ENCODE results near the gene TAGLN.

Gene TAGLN

DNA sequence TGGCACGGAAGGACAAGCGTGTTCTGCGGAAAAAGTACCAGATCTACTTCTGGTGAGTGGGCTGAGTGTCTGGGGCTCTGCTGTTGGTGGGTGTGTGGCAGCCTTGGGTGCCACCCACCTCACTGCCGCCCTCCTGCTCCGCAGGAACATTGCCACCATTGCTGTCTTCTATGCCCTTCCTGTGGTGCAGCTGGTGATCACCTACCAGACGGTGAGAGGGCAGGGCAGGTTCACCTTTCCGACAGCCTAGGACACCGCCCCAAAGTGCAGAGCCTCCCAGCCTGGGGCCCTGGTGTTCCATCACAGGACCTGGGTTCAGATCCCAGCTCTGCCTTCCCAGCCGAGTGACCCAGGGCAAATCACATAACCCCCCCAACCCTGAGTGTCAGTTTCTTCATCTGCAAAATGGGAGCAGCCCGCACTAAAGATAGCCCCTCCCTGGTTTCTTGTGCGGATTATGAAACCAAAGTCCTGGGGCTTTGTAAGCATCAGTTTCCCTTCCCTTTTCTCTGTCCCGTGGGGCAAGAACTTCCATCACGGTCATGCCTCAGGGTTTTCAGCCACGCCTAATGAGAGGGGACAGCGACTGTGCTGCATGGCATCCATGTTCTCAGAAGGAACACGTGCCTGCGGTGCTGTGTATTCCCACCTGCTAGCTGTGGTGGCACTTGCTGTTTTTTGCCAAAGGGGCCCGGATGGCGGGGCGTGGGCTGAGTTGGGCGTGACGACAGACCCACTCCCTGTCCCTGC, 9.8 kb upstream of the TAGLN start:
- Histone ChIP-seq H3K23ac (ENCODE audit: low read depth, low read length, poor library complexity) (no peak overlapping the region), H3K9ac (ENCODE audit: low read depth, low read length, poor library complexity) (peak overlapping the region; percentile 53), H4K91ac (ENCODE audit: low read depth, low read length, poor library complexity) (no peak overlapping the region), H3K18ac (ENCODE audit: low read length) (no peak overlapping the region), H3K27ac (replicated peaks; ENCODE audit: low read length) (no peak overlapping the region), H2BK12ac (ENCODE audit: low read length) (no peak overlapping the region), H2AK5ac (ENCODE audit: low read depth, low read length) (no peak overlapping the region), H3K9me3 (replicated peaks in 1 of 2; ENCODE audit: control insufficient read depth in 2 of 2, insufficient read depth in 1 of 2, low read depth in 1 of 2, low read length in 2 of 2) (no peaks in the 10 kb centered on the region), H3K27me3 (ENCODE audit: control insufficient read depth in 3 of 3, insufficient read depth in 3 of 3, low read depth in 1 of 3, low read length in 3 of 3) (no peaks in the 10 kb centered on the region), H3K14ac (ENCODE audit: low read length) (no peak overlapping the region), H2AFZ (ENCODE audit: low read length) (no peak overlapping the region), H3K79me1 (ENCODE audit: low read depth, low read length) (no peaks in the 10 kb centered on the region), H2BK15ac (ENCODE audit: low read length) (no peak overlapping the region), H3K4me3 (ENCODE audit: low read length in 2 of 2) (no peak overlapping the region), H2BK5ac (ENCODE audit: low read length) (no peak overlapping the region), H3K36me3 (replicated peaks in 1 of 2; ENCODE audit: control insufficient read depth in 2 of 2, insufficient read depth in 2 of 2, low read length in 2 of 2) (peaks cover 17 to 50% of the 10 kb centered on the region in 2 donors), H3K4me2 (ENCODE audit: insufficient read depth, low read length, poor library complexity, severe bottlenecking) (no peak overlapping the region), H2BK120ac (ENCODE audit: low read depth, low read length) (no peak overlapping the region), H4K8ac (ENCODE audit: low read depth, low read length) (no peak overlapping the region), H3K4ac (ENCODE audit: low read length) (no peak overlapping the region), H3K4me1 (ENCODE audit: control insufficient read depth in 2 of 2, insufficient read depth in 1 of 2, low read depth in 1 of 2, low read length in 2 of 2) (no peaks in the 10 kb centered on the region)
- no CpG with 5 or more reads among the region's 22 CpGs for WGBS, 2 donors (ENCODE audit: extremely low coverage in 2 of 2, insufficient read length in 2 of 2, insufficient replicate concordance in 1 of 2)
- DNase-seq (ENCODE audit: low spot score) = no peak

DNA sequence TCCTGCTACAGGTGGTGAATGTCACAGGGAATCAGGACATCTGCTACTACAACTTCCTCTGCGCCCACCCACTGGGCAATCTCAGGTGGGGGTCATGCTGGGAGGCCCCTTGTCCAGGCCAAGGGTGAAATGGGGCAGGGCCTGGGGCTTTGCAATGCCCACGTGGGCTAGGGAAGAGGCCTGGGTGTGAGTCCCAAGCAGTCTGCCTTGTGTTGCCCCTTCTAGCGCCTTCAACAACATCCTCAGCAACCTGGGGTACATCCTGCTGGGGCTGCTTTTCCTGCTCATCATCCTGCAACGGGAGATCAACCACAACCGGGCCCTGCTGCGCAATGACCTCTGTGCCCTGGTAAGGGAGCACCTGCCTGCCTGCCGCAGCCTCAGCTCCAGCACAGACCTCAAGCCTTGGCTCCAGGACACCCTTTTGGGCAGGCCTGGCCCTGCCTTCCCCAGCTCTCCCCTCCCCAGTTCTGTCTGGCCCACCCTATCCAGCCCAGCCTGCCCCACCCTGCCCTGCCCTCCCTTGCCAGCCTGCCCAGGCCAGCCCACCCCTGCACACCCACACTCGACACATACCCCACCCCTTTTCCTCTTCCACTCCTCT, 9.1 kb upstream of the TAGLN start:
- H2AFZ ChIP-seq (ENCODE audit: low read length) = no peak overlapping the region
- no peak overlapping the region for H3K18ac ChIP-seq (ENCODE audit: low read length)
- H3K9me3 ChIP-seq (replicated peaks in 1 of 2; ENCODE audit: control insufficient read depth in 2 of 2, insufficient read depth in 1 of 2, low read depth in 1 of 2, low read length in 2 of 2) = no peaks in the 10 kb centered on the region
- H2BK120ac ChIP-seq (ENCODE audit: low read depth, low read length) = no peak overlapping the region
- no peak for DNase-seq (ENCODE audit: low spot score)
- H2BK12ac ChIP-seq (ENCODE audit: low read length) = no peak overlapping the region
- H3K4me2 ChIP-seq (ENCODE audit: insufficient read depth, low read length, poor library complexity, severe bottlenecking) = no peak overlapping the region
- H3K23ac ChIP-seq (ENCODE audit: low read depth, low read length, poor library complexity) = no peak overlapping the region
- no peak overlapping the region for H2BK5ac ChIP-seq (ENCODE audit: low read length)
- no peak overlapping the region for H3K4me3 ChIP-seq (ENCODE audit: low read length in 2 of 2)
- WGBS, 2 donors (ENCODE audit: extremely low coverage in 2 of 2, insufficient read length in 2 of 2, insufficient replicate concordance in 1 of 2) = no CpG with 5 or more reads among the region's 8 CpGs
- H3K4ac ChIP-seq (ENCODE audit: low read length) = no peak overlapping the region
- H3K27ac ChIP-seq (replicated peaks; ENCODE audit: low read length) = no peak overlapping the region
- H3K4me1 ChIP-seq (ENCODE audit: control insufficient read depth in 2 of 2, insufficient read depth in 1 of 2, low read depth in 1 of 2, low read length in 2 of 2) = no peaks in the 10 kb centered on the region
- peak overlapping the region; percentile 38 for H3K9ac ChIP-seq (ENCODE audit: low read depth, low read length, poor library complexity)
- no peak overlapping the region for H4K8ac ChIP-seq (ENCODE audit: low read depth, low read length)
- no peak overlapping the region for H2BK15ac ChIP-seq (ENCODE audit: low read length)
- H3K27me3 ChIP-seq (ENCODE audit: control insufficient read depth in 3 of 3, insufficient read depth in 3 of 3, low read depth in 1 of 3, low read length in 3 of 3) = no peaks in the 10 kb centered on the region
- no peak overlapping the region for H4K91ac ChIP-seq (ENCODE audit: low read depth, low read length, poor library complexity)
- no peak overlapping the region for H2AK5ac ChIP-seq (ENCODE audit: low read depth, low read length)
- H3K14ac ChIP-seq (ENCODE audit: low read length) = no peak overlapping the region
- peaks cover 17 to 50% of the 10 kb centered on the region in 2 donors for H3K36me3 ChIP-seq (replicated peaks in 1 of 2; ENCODE audit: control insufficient read depth in 2 of 2, insufficient read depth in 2 of 2, low read length in 2 of 2)
- no peaks in the 10 kb centered on the region for H3K79me1 ChIP-seq (ENCODE audit: low read depth, low read length)

DNA sequence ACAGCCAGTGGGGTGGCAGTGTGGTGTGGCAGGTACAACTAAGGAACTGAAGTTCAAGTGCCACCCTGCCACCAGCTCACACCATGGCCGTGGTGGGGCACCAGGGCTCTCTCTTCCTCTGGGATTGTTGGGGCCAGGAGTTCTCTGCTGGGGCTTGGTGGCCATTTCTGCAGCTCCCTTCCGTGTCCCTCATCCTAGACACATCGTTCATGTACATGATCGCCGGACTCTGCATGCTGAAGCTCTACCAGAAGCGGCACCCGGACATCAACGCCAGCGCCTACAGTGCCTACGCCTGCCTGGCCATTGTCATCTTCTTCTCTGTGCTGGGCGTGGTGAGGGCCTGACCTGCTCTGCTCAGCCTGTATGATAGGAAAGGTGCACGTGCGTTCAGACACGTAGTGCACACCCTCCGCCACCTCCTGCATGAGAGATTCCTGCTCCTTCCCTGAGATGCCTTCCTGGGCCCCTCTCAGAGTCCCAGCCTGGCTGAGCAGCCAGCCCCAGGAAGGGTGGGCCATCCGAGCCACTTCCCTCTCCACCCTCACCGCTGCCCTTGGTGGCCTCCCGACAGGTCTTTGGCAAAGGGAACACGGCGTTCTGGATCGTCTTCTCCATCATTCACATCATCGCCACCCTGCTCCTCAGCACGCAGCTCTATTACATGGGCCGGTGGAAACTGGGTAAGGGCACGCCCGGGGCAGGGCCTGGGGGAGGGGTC, 7.3 kb upstream of the TAGLN start:
- H2BK15ac ChIP-seq (ENCODE audit: low read length) = no peak overlapping the region
- H2BK5ac ChIP-seq (ENCODE audit: low read length) = no peak overlapping the region
- H3K4ac ChIP-seq (ENCODE audit: low read length) = no peak overlapping the region
- no peak overlapping the region for H3K14ac ChIP-seq (ENCODE audit: low read length)
- no peaks in the 10 kb centered on the region for H3K4me1 ChIP-seq (ENCODE audit: control insufficient read depth in 2 of 2, insufficient read depth in 1 of 2, low read depth in 1 of 2, low read length in 2 of 2)
- no peak overlapping the region for H3K23ac ChIP-seq (ENCODE audit: low read depth, low read length, poor library complexity)
- no peak overlapping the region for H3K4me2 ChIP-seq (ENCODE audit: insufficient read depth, low read length, poor library complexity, severe bottlenecking)
- no peaks in the 10 kb centered on the region for H3K9me3 ChIP-seq (replicated peaks in 1 of 2; ENCODE audit: control insufficient read depth in 2 of 2, insufficient read depth in 1 of 2, low read depth in 1 of 2, low read length in 2 of 2)
- peak overlapping the region; percentile 46 for H3K18ac ChIP-seq (ENCODE audit: low read length)
- H3K79me1 ChIP-seq (ENCODE audit: low read depth, low read length) = no peaks in the 10 kb centered on the region
- no peak overlapping the region for H2AFZ ChIP-seq (ENCODE audit: low read length)
- no peak overlapping the region for H2BK12ac ChIP-seq (ENCODE audit: low read length)
- no peak overlapping the region for H4K8ac ChIP-seq (ENCODE audit: low read depth, low read length)
- no CpG with 5 or more reads among the region's 26 CpGs for WGBS, 2 donors (ENCODE audit: extremely low coverage in 2 of 2, insufficient read length in 2 of 2, insufficient replicate concordance in 1 of 2)
- H3K27ac ChIP-seq (replicated peaks; ENCODE audit: low read length) = no peak overlapping the region
- H4K91ac ChIP-seq (ENCODE audit: low read depth, low read length, poor library complexity) = no peak overlapping the region
- H3K4me3 ChIP-seq (ENCODE audit: low read length in 2 of 2) = peak overlapping the region in 1 of 2 donors; percentile 49
- H3K9ac ChIP-seq (ENCODE audit: low read depth, low read length, poor library complexity) = peak overlapping the region; percentile 54
- no peak overlapping the region for H2BK120ac ChIP-seq (ENCODE audit: low read depth, low read length)
- peaks cover 18 to 46% of the 10 kb centered on the region in 2 donors for H3K36me3 ChIP-seq (replicated peaks in 1 of 2; ENCODE audit: control insufficient read depth in 2 of 2, insufficient read depth in 2 of 2, low read length in 2 of 2)
- H2AK5ac ChIP-seq (ENCODE audit: low read depth, low read length) = no peak overlapping the region
- no peaks in the 10 kb centered on the region for H3K27me3 ChIP-seq (ENCODE audit: control insufficient read depth in 3 of 3, insufficient read depth in 3 of 3, low read depth in 1 of 3, low read length in 3 of 3)
- DNase-seq (ENCODE audit: low spot score) = no peak

DNA sequence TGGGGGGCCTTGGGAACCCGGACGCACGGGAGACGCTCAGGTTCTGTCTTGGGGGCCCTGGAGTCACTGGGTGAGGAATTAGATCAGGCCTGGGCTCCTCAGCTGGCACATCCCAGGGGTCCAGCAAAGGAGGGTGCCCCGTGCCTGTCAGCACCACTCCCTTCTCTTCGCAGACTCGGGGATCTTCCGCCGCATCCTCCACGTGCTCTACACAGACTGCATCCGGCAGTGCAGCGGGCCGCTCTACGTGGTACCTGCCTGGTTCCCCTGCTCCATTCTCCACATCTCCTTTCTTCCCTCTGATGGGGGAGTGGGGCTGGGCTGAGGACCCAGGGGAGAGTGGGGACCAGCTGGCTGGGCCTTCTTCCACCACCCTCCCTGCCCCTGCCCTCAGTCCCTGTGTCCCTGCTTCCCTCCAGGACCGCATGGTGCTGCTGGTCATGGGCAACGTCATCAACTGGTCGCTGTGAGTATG, 6.7 kb upstream of the TAGLN start:
- Histone ChIP-seq H3K18ac (ENCODE audit: low read length) (no peak overlapping the region), H3K4me1 (ENCODE audit: control insufficient read depth in 2 of 2, insufficient read depth in 1 of 2, low read depth in 1 of 2, low read length in 2 of 2) (peaks cover 0 to under 1% of the 10 kb centered on the region in 2 donors)

More for the DNA sequence above, 6.7 kb upstream of the TAGLN start:
- Histone ChIP-seq H4K91ac (ENCODE audit: low read depth, low read length, poor library complexity) (no peak overlapping the region), H2BK12ac (ENCODE audit: low read length) (no peak overlapping the region), H3K4ac (ENCODE audit: low read length) (no peak overlapping the region), H3K23ac (ENCODE audit: low read depth, low read length, poor library complexity) (peak overlapping the region; percentile 78), H2BK15ac (ENCODE audit: low read length) (no peak overlapping the region), H3K79me1 (ENCODE audit: low read depth, low read length) (no peaks in the 10 kb centered on the region), H3K27me3 (ENCODE audit: control insufficient read depth in 3 of 3, insufficient read depth in 3 of 3, low read depth in 1 of 3, low read length in 3 of 3) (no peaks in the 10 kb centered on the region), H2AK5ac (ENCODE audit: low read depth, low read length) (no peak overlapping the region), H4K8ac (ENCODE audit: low read depth, low read length) (no peak overlapping the region), H2BK120ac (ENCODE audit: low read depth, low read length) (no peak overlapping the region), H3K4me2 (ENCODE audit: insufficient read depth, low read length, poor library complexity, severe bottlenecking) (no peak overlapping the region), H2AFZ (ENCODE audit: low read length) (no peak overlapping the region), H3K36me3 (replicated peaks in 1 of 2; ENCODE audit: control insufficient read depth in 2 of 2, insufficient read depth in 2 of 2, low read length in 2 of 2) (peaks cover 16 to 43% of the 10 kb centered on the region in 2 donors), H3K27ac (replicated peaks; ENCODE audit: low read length) (no peak overlapping the region), H2BK5ac (ENCODE audit: low read length) (no peak overlapping the region), H3K9ac (ENCODE audit: low read depth, low read length, poor library complexity) (no peak overlapping the region), H3K9me3 (replicated peaks in 1 of 2; ENCODE audit: control insufficient read depth in 2 of 2, insufficient read depth in 1 of 2, low read depth in 1 of 2, low read length in 2 of 2) (no peaks in the 10 kb centered on the region), H3K14ac (ENCODE audit: low read length) (no peak overlapping the region), H3K4me3 (ENCODE audit: low read length in 2 of 2) (no peak overlapping the region)
- DNase-seq (ENCODE audit: low spot score) = no peak
- no CpG with 5 or more reads among the region's 17 CpGs for WGBS, 2 donors (ENCODE audit: extremely low coverage in 2 of 2, insufficient read length in 2 of 2, insufficient replicate concordance in 1 of 2)

Measured in neuronal stem cell (in vitro differentiated cells).